DOHH2 (cell line): ENCODE results near the gene METTL27.
A peak's percentile ranks its signal among the peaks of the same experiment; 100 is the strongest.

Source experiments
- H3F3A ChIP-seq: fragments of 200-600 bp; sonication (generic), shearing (Covaris generic); 2 replicates; pipeline ENCODE4 v1.6.0; 2016; ENCODE audit warnings: antibody characterized with exemption, mild to moderate bottlenecking; ENCODE audit not compliant: control insufficient read depth, insufficient read depth
- H3K27ac ChIP-seq: fragments of 200-600 bp; sonication (generic); 2 replicates; pipeline ENCODE4 v1.5.1; 2014; ENCODE audit warnings: low read depth, mild to moderate bottlenecking, low read length, moderate library complexity
- H3K27me3 ChIP-seq: fragments of 200-600 bp; sonication (generic); 2 replicates; pipeline ENCODE4 v1.6.1; 2014; ENCODE audit warnings: mild to moderate bottlenecking, low read length, mixed read lengths; ENCODE audit not compliant: control insufficient read depth
- H3K36me3 ChIP-seq: fragments of 200-600 bp; sonication (generic); 2 replicates; pipeline ENCODE4 v1.6.1; 2014; ENCODE audit warnings: mild to moderate bottlenecking, low read length, moderate library complexity, mixed read lengths; ENCODE audit not compliant: control insufficient read depth
- H3K4me1 ChIP-seq: fragments of 200-600 bp; sonication (generic); 2 replicates; pipeline ENCODE4 v1.6.1; 2014; ENCODE audit warnings: mild to moderate bottlenecking, low read length, mixed read lengths; ENCODE audit not compliant: control insufficient read depth
- H3K4me2 ChIP-seq: fragments of 200-600 bp; sonication (generic); 2 replicates; pipeline ENCODE4 v1.6.0; 2014; ENCODE audit warnings: mild to moderate bottlenecking, low read length, moderate library complexity
- H3K4me3 ChIP-seq: fragments of 200-600 bp; sonication (generic); 2 replicates; pipeline ENCODE4 v1.5.1; 2014; ENCODE audit warnings: mild to moderate bottlenecking, low read length, mixed read lengths
- H3K79me2 ChIP-seq: fragments of 200-600 bp; sonication (generic); 2 replicates; pipeline ENCODE4 v1.6.1; 2014; ENCODE audit warnings: mild to moderate bottlenecking, low read length, mixed read lengths; ENCODE audit not compliant: control insufficient read depth
- H3K9me2 ChIP-seq: fragments of 200-600 bp; sonication (generic); replicated peaks from 2 replicates; pipeline ENCODE4 v1.6.1; 2014; ENCODE audit warnings: mild to moderate bottlenecking, low read length, mixed read lengths; ENCODE audit not compliant: control insufficient read depth
- H3K9me3 ChIP-seq: fragments of 200-600 bp; sonication (generic); 2 replicates; pipeline ENCODE4 v1.6.1; 2014; ENCODE audit warnings: antibody characterized with exemption, low read length, mixed read lengths; ENCODE audit not compliant: control insufficient read depth, insufficient read depth
- H4K20me1 ChIP-seq: fragments of 200-600 bp; sonication (generic); 2 replicates; pipeline ENCODE4 v1.6.0; 2014; ENCODE audit warnings: low read depth, mild to moderate bottlenecking, antibody characterized with exemption, low read length, moderate library complexity; ENCODE audit not compliant: control insufficient read depth, insufficient read depth
- EZH2phosphoT487 ChIP-seq: fragments of 200-600 bp; sonication (generic); IDR thresholded peaks from 2 replicates; pipeline ENCODE4 v1.6.1; 2017; ENCODE audit warnings: borderline replicate concordance, mild to moderate bottlenecking, antibody characterized with exemption, low read length, moderate library complexity, mixed read lengths
- TF ChIP-seq, protein P1 (sequence below): fragments of 200-600 bp; sonication (generic); IDR thresholded peaks from one replicate; pipeline ENCODE4 v1.5.1; 2014; ENCODE audit warnings: antibody characterized with exemption, mild to moderate bottlenecking, low read depth, low read length; ENCODE audit not compliant: poor library complexity, severe bottlenecking

The METTL27 gene

GRCh38 chr7:73829505-73829904 lies 12.8 kb downstream of the METTL27 start:
- no peak for TF ChIP-seq EZH2phosphoT487
- TF ChIP-seq, protein P1, sequence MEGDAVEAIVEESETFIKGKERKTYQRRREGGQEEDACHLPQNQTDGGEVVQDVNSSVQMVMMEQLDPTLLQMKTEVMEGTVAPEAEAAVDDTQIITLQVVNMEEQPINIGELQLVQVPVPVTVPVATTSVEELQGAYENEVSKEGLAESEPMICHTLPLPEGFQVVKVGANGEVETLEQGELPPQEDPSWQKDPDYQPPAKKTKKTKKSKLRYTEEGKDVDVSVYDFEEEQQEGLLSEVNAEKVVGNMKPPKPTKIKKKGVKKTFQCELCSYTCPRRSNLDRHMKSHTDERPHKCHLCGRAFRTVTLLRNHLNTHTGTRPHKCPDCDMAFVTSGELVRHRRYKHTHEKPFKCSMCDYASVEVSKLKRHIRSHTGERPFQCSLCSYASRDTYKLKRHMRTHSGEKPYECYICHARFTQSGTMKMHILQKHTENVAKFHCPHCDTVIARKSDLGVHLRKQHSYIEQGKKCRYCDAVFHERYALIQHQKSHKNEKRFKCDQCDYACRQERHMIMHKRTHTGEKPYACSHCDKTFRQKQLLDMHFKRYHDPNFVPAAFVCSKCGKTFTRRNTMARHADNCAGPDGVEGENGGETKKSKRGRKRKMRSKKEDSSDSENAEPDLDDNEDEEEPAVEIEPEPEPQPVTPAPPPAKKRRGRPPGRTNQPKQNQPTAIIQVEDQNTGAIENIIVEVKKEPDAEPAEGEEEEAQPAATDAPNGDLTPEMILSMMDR = no peak
- Histone ChIP-seq H3K79me2 (no peaks in the 10 kb centered on the region), H3K4me1 (peaks cover 28% of the 10 kb centered on the region), H3K9me2 (no peaks in the 10 kb centered on the region), H3F3A (0 out of 2 replicates have a peak, but pooled peaks cover 3% of the 10 kb centered on the region), H4K20me1 (no peaks in the 10 kb centered on the region), H3K36me3 (no peaks in the 10 kb centered on the region), H3K4me2 (no peak overlapping the region), H3K27me3 (no peaks in the 10 kb centered on the region), H3K27ac (no peak overlapping the region), H3K4me3 (no peak overlapping the region), H3K9me3 (no peaks in the 10 kb centered on the region)

DNA sequence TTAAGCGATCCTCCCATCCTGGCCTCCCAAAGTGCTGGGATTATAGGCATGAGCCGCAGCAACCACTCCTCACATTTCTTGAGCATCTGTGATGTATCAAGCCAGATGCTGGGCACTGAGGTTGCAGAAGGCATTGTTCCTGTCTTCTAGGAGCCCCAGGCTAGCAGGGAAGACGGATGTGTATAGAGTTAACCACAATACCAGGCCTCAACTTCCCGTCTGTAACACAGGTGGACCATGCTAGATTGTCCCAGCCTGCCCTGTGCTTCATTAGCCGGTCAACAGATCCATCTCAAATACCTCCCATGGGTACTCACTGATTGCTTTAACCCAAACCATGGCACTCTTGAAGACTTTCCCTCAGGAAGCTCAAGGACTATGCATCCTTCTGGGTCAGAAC lies 13.3 kb downstream of the METTL27 start:
- Histone ChIP-seq H3K4me2 (no peak overlapping the region), H3K4me1 (peaks cover 28% of the 10 kb centered on the region), H3K9me2 (no peaks in the 10 kb centered on the region), H3K27ac (no peak overlapping the region), H4K20me1 (no peaks in the 10 kb centered on the region), H3K4me3 (no peak overlapping the region), H3F3A (0 out of 2 replicates have a peak, but pooled peaks cover 3% of the 10 kb centered on the region), H3K36me3 (no peaks in the 10 kb centered on the region), H3K9me3 (no peaks in the 10 kb centered on the region), H3K27me3 (no peaks in the 10 kb centered on the region), H3K79me2 (no peaks in the 10 kb centered on the region)
- TF ChIP-seq EZH2phosphoT487 = no peak
- TF ChIP-seq, protein P1 = no peak

GRCh38 chr7:73828107-73828803 lies 14.1 kb downstream of the METTL27 start:
- 0 out of 2 replicates have a peak, but pooled peaks cover 3% of the 10 kb centered on the region for H3F3A ChIP-seq
- H3K4me3 ChIP-seq = no peak overlapping the region
- H3K36me3 ChIP-seq = no peaks in the 10 kb centered on the region
- H3K4me1 ChIP-seq = peaks cover 28% of the 10 kb centered on the region
- no peak overlapping the region for H3K27ac ChIP-seq
- H3K4me2 ChIP-seq = peak overlapping the region; percentile 44
- no peaks in the 10 kb centered on the region for H3K27me3 ChIP-seq
- no peaks in the 10 kb centered on the region for H3K9me3 ChIP-seq
- H3K9me2 ChIP-seq = no peaks in the 10 kb centered on the region
- no peaks in the 10 kb centered on the region for H4K20me1 ChIP-seq
- H3K79me2 ChIP-seq = no peaks in the 10 kb centered on the region
- TF ChIP-seq, protein P1 = no peak
- no peak for TF ChIP-seq EZH2phosphoT487
